Mucosa of gallbladder (tissue), 1 donor: ENCODE results near the gene SMTNL1. TPM values are rescaled to one million over a fixed set of nuclear protein-coding genes. Genes with fewer than 3 reads are reported as not detected.
A peak's percentile ranks its signal among the peaks of the same experiment; 100 is the strongest.

ENCODE experiments used
- DNase-seq: peaks from one replicate; pipeline ENCODE4 v3.0.0-alpha.2; 2020; ENCODE audit warnings: low spot score
- total RNA-seq: library from RNA; stranded (reverse); gene quantifications from one replicate; pipeline ENCODE4 v1.2.1, GENCODE V29; 2021
- donor health status: DM: no; HTN: no; CAD: no.

The SMTNL1 gene
- total RNA-seq, 1 donor from 2014 or later = not detected

DNA sequence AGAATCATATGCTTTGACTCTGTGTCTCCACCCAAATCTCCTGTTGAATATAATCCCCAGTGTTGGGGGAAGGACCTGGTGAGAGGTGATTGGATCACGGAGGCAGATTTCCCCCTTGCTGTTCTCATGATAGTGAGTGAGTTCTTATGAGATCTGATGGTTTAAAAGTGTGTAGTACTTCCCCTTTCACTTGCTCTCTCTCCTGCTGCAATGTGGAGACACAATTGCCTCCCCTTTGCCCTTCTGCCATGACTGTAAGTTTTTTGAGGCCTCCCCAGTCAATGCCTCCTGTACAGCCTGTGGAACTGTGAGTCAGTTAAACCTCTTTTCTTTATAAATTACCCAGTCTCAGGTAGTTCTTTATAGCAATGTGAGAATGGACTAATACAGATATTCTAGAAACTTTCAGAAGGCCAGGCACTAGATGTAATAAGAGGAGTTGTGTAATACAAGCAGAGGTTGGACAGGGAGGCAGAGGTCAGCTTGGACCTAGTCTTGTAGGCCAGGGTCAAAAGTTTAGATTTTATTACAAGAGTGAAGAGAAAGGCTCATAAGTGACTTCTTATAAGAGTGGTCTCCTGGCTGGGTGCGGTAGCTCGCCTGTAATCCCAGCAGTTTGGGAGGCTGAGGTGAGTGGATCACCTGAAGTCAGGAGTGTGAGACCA is 50.8 kb downstream of the SMTNL1 start:
- DNase-seq = no peak

DNA sequence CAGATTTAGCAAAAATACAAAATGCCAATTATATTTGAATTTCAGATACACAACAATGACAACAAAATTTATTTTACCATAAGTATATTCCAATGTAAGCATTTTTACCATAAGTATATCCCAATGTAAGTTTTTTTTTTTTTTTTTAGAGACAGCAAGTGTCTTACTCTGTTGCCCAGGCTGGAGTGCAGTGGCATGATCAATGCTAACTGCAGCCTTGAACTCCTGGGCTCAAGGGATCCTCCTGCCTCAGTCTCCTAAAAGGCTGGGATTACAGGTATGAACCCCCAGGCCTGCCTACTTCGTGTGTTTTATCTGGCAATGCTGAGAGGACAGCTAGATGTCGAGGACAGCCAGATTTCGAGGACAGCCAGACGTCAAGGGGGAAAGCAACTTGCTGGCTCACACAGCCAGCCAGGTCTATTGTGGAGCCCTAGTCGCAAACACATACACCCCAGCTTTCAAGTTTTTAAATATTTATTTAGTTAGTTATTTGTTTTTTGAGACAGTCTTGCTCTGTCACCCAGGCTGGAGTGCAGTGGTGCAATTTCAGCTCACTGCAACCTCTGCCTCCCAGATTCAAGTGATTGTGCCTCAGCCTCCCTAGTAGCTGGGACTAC is 59.0 kb downstream of the SMTNL1 start:
- DNase-seq = no peak

DNA sequence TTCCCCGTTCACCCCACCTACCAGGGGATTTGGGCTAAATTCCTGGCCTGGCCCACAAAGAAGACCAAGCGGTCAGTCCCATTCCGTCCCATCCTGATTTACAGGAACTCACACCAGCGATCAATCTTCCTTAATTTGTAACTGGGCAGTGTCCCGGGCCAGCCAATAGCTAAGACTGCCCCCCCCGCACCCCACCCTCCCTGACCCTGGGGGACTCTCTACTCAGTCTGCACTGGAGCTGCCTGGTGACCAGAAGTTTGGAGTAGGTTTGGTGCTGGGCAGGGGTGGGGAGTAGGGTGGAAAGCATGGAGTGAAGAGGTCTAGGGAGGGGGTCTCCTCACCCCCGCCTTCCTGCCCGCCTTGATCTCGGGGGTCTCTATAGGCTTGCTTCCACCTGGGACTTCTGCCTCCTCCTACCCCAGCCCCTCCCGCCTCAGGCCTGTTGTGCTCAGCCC is 60.1 kb downstream of the SMTNL1 start, which contains the start of gene SERPING1:
TSS of gene SERPING1 (plus strand) at position 225 of the 455 bp plus-strand sequence. CDS start 586 bp downstream, outside the sequence.
- DNase-seq = peak; percentile 67

DNA sequence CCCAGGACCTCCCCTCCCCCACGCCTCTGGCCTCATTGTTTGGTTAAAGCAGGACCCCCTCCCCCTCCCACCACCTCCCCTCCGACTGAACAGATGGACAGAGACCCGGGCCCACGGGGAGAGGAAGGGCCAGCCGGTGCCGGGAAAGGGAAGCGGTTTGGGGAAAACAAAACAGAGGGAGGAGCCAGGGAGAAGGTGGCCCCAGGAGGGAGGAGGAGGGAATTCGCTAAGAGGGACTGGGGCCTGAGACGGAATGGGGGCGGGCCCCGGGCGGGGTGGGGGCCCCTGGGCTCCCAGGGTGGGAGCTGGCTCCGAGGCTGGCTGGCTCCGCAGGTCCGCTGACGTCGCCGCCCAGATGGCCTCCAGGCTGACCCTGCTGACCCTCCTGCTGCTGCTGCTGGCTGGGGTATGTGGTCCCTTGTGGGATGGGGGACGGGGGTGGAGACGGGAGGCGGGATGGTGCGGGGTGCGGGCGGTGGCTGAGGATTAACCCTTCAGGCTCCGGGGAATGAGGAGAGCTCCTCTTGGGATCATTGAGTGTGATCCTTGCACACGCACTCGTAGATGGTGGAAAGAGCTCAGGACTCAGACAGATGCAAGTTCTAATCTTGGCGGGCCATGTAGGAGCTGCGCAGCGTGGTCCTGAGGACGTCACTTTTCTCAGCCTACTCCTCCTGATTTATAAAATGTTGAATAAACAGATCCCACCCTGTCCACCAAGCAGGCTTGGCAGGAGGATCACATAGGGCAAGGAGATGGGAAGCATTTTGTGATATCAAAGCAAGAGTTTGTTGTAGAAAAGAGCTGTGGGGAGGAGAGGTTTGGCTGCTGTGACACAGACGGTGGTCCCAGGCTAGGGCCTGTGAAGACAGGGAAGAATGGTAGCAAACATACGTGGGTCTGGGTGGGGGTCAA is 60.8 kb downstream of the SMTNL1 start:
- peak; percentile 65 for DNase-seq

DNA sequence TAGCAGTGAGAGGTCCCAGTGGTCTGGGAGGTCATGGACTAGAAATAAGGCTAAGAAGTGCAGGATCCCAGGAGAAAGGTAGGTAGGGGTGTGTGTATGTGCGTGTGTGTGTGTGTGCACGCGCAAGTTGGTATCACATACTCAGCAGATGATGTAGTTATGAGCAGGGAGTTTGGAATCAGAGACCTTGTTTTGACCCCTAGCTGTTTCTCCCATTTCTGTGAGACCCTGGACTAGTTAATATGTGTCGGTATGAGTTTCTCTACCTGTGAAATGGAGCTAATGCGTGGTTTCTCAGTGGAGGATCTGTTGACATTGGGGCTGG is 61.4 kb downstream of the SMTNL1 start:
- DNase-seq = peak; percentile 23

DNA sequence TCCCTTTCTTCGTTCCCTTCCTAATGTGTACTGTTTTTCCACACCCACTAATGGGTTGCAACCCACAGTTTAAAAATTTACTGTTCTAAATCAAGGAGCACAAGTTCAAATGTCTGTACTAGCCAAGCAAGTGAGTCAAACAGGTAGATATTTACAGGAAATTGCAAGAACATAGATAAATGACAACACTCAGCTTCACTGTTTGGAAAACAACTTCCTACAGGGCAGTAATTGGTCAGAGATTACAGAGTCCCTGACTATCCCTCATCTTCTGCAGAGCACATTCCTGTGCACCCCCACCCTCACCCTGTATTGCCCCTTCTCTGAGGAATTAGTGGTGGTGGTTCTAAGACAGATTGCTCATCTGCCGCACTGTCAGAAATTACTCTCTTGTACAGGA is 62.0 kb downstream of the SMTNL1 start:
- DNase-seq = no peak

Other genes starting within 250 kb of the SMTNL1 start
- 226 TPM for gene TNKS1BP1, start 212.6 kb upstream of the SMTNL1 start, total RNA-seq
- gene SSRP1, start 201.7 kb upstream of the SMTNL1 start, total RNA-seq = 61.8 TPM
- gene P2RX3, start 199.2 kb upstream of the SMTNL1 start, total RNA-seq = 0.40 TPM
- gene PRG3, start 156.4 kb upstream of the SMTNL1 start, total RNA-seq = not detected
- gene PRG2, start 146.9 kb upstream of the SMTNL1 start, total RNA-seq = 0.26 TPM
- gene SLC43A3, start 110.5 kb upstream of the SMTNL1 start, total RNA-seq = 39.5 TPM
- 19.2 TPM for gene RTN4RL2, start 77.1 kb upstream of the SMTNL1 start, total RNA-seq
- gene SLC43A1, start 21.9 kb upstream of the SMTNL1 start, total RNA-seq = 89.5 TPM
- gene TIMM10, start 6.8 kb upstream of the SMTNL1 start, total RNA-seq = 31.2 TPM
- 71.9 TPM for gene UBE2L6, start 30.1 kb downstream of the SMTNL1 start, total RNA-seq
- 614 TPM for gene SERPING1, start 60.1 kb downstream of the SMTNL1 start, total RNA-seq
- 1.9 TPM for gene YPEL4, start 112.3 kb downstream of the SMTNL1 start, total RNA-seq
- 10.3 TPM for gene CLP1, start 120.2 kb downstream of the SMTNL1 start, total RNA-seq
- 60.7 TPM for gene ZDHHC5, start 130.5 kb downstream of the SMTNL1 start, total RNA-seq
- gene MED19, start 174.6 kb downstream of the SMTNL1 start, total RNA-seq = 15.6 TPM
- 72.3 TPM for gene TMX2, start 175.0 kb downstream of the SMTNL1 start, total RNA-seq
- 120 TPM for gene SELENOH, start 203.9 kb downstream of the SMTNL1 start, total RNA-seq
- not detected for gene BTBD18, start 214.2 kb downstream of the SMTNL1 start, total RNA-seq
- gene CTNND1, start 224.2 kb downstream of the SMTNL1 start, total RNA-seq = 238 TPM